CD4-positive, alpha-beta T cell treated with Interleukin-4 for 4 hours (primary cell): Measurements from ENCODE around the gene TRPM6.

Experiments
- DNase-seq: peaks from one replicate; pipeline ENCODE4 v3.0.0-alpha.2; 2020

TRPM6 gene

GRCh38 chr9:74772121-74772520 is 115.6 kb downstream of the TRPM6 start:
- no peak for DNase-seq

GRCh38 chr9:74771672-74772071 is 116.0 kb downstream of the TRPM6 start:
- DNase-seq, result no peak

- no peak for DNase-seq
These were observed 116.5 kb downstream of the TRPM6 start for GRCh38 chr9:74771262-74771585.

- peak; percentile 11 for DNase-seq
These were observed 117.0 kb downstream of the TRPM6 start for GRCh38 chr9:74770508-74771261.

DNA sequence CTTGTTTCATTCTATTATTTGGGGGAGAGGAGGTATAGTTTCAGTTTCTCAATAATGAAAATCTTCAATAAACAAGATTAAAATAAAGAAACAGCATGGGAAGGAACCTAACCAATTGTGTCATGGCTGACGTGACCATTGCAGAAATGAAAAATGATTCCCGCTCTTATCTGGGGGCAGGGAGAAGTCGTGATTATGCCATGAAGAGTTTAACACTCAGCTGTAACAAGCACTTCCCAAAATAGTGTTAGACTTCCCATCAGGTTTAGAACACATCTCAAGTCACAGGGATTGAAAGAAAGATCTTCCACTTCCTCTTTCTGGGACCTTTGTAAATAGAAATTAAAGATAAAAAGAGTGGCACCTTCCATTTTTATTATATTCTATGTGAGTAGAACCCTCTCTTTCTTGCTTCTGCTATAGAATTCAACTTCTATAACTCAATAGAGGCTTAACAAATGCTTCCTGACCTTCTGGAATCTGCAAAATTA is 122.2 kb downstream of the TRPM6 start:
- DNase-seq, result no peak

DNA sequence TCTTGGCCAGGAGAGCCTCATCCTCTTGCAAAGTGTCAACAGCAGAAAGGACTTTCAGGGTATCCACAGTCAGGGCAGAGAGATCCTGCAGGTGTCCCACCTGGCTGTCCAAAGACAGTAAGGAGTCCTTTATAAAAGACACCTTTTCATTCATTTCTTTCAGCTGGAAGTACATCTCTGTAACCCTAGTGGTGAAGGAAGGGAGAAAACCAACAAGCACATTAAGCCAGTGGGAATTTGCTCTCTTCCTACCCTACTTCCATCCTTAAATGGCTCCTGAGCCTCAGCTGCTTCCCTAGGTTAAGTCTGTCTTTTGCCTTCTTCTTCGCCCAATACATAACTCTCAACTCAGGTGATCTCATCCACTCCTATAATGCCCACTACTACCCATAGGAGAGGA is 124.8 kb downstream of the TRPM6 start:
- no peak for DNase-seq

- no peak for DNase-seq
These were observed 127.6 kb downstream of the TRPM6 start for GRCh38 chr9:74760031-74760700.

DNA sequence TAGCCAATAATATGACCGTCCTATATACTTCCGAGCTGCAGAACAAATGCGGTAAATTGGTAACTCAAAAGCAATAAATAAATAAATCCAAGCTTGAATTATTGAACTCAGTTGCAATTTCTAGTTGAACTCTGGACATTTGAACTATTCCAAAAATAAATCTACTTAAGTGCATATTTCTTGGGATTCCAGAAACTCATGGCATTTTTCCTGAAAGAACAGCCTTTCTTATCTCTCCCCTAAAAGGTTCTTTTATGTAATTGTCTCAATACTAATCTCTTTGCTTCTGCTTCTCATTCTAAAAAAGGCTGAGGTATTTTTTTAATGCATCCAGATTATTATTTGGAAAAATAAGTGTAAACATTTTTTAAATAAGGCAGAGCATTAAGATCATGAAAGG is 131.7 kb downstream of the TRPM6 start:
- DNase-seq, result no peak

- DNase-seq, result no peak
These were observed 132.4 kb downstream of the TRPM6 start for GRCh38 chr9:74755355-74755754.

GRCh38 chr9:74753650-74754049 is 134.1 kb downstream of the TRPM6 start:
- DNase-seq, result no peak

DNA sequence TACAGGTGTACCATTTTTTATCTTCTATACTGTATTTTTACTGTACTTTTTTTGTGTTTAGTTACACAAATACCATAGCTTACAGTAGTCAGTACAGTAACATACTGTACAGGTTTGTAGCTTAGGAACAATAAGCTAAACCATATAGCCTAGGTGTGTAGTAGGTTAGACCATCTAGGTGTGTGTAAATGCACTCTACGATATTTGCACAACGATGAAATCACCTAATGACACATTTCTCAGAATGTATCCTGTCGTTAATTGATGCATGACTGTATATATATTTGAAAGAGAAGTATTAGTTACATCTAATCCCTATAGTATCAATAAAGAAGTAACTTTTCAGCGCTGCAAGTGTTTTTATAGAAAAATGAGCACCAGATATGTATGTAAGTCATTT is 138.8 kb downstream of the TRPM6 start:
- no peak for DNase-seq

GRCh38 chr9:74742792-74743730 is 144.7 kb downstream of the TRPM6 start:
- peak; percentile 6 for DNase-seq

- no peak for DNase-seq
These were observed 145.4 kb downstream of the TRPM6 start for GRCh38 chr9:74742191-74742790.

- DNase-seq, result no peak
These were observed 151.1 kb downstream of the TRPM6 start for GRCh38 chr9:74736646-74737045.

- no peak for DNase-seq
These were observed 152.0 kb downstream of the TRPM6 start for GRCh38 chr9:74735761-74736160.

DNA sequence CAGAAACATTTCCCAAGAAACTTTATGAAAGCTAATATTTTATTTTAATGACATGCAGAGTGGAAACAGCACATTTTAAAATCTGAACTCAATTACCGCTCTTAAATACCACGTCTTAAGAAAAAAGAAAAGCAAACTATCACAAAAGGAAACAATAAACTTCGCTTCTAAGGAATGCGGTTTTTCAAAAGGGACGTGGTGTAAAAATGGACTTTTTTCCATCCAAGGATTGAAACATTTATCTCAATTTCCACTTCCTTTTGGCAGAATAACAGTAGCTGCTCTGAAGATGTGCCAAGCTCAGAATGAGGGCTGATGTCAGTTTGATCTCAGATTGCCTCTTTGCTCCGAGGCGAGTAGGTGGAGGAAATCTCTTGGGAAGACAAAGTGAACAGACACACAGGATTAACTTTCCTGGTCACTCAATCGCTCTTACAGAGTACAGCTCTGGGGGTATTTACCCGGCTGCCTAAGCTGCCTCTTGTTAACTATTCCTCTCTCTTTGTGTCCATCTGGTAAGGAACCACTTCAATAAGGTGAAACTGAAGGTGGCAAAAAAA is 158.5 kb downstream of the TRPM6 start:
- no peak for DNase-seq

DNA sequence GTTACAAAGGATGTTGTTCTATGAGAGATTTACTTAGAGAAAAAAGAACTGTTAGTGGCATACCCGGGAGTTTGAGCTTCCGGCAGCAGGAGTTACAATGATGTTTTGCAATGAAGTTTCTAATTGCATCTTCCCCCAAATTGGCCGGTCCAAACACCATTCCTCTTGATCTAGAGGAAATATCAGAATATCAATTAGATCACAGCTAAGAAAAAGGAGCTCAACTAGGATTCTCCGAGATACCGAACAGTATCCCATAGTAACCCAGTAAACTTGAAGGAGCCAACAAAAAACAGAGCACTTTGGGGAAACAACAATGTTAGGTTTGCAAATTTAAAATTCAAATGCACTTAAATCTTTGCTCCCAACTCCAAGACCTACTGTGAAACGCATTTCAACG is 159.5 kb downstream of the TRPM6 start:
- no peak for DNase-seq

GRCh38 chr9:74726581-74726980 is 161.1 kb downstream of the TRPM6 start:
- no peak for DNase-seq

DNA sequence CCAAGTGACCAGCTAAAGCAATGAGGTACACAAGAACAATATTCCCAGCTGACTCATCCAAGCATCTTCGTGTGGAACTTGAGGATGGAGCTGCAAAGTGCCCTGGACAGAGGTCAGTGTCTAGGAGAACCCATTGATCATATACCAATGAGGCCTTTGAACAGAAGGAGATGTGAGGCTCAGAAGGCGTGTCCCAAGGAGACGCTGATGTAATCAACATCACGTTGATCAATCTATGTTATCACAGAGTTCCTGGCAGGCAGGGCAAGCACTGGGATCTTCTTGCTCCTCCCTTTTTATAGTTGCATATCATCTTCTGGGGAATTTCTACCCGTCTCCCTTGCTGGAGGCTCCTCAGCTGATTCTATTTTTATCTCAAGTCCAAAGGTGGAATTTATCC is 163.4 kb downstream of the TRPM6 start:
- DNase-seq, result no peak

GRCh38 chr9:74721696-74722660 is 165.7 kb downstream of the TRPM6 start:
- DNase-seq, result no peak

GRCh38 chr9:74719306-74719705 is 168.4 kb downstream of the TRPM6 start:
- DNase-seq, result no peak

GRCh38 chr9:74718709-74719108 is 169.0 kb downstream of the TRPM6 start:
- DNase-seq, result no peak
